ENCODE measurements around the gene IL17B.

The IL17B gene

GRCh38 chr5:149415066-149415967 lies 36.2 kb upstream of the IL17B start:
- no peak for TF ChIP-seq CTCF (IDR thresholded peaks at IDR 0.05; ENCODE audit: control extremely low read depth, extremely low read depth, low read depth, missing control alignments)
- CTCF ChIA-PET: interaction anchor here (1.1 to 2.7 kb wide), 5 partner anchors 8 to 32 kb away, joined by 3 to 9 read pairs (median 5); no protein-coding TSS in a partner anchor
- no peak for DNase-seq (ENCODE audit: extremely low spot score)
- POLR2A ChIA-PET: no interaction called here

- no peak for DNase-seq (ENCODE audit: extremely low spot score)
- no peak for TF ChIP-seq CTCF (IDR thresholded peaks at IDR 0.05; ENCODE audit: control extremely low read depth, extremely low read depth, low read depth, missing control alignments)
- POLR2A ChIA-PET: interaction anchor here (0.6 kb wide), 1 partner anchor 34 kb away, joined by 4 read pairs; no protein-coding TSS in a partner anchor
- CTCF ChIA-PET: interaction anchor here (1.0 to 2.7 kb wide), 4 partner anchors 15 to 106 kb away, joined by 3 to 9 read pairs (median 4); no protein-coding TSS in a partner anchor
These were observed 35.4 kb upstream of the IL17B start for GRCh38 chr5:149414405-149415065.

DNA sequence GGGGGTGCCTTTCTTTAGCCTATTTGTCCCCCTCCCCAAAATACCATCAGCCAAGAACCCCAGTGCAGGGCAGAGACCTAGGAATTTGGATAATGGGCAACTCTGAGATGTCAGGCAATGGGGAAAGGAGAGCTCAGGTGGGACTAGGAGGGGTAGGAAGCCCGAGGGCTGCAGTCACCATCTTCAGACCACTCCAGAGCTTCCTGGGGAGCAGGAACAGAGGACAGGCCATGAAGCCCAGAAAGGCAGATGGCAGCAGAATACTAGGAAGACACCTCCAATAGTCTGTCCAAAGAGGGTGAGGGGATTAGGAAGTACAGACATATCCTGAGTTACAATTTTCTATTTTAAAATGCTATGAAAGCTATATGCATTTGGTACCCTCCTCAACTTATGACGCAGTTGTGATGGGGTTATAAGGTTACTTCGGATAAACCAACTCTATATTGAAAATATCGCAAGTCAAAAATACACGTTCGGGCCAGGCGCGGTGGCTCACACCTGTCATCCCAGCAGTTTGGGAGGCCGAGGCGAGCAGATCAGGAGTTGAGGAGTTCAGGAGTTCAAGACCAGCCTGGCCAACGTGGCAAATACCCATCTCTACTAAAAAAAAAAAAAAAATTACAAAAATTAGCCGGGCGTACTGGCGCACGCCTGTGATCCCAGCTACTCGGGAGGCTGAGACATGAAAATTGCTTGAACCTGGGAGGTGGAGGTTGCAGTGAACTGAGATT lies 34.6 kb upstream of the IL17B start:
- no peak for DNase-seq (ENCODE audit: extremely low spot score)
- no peak for TF ChIP-seq CTCF (IDR thresholded peaks at IDR 0.05; ENCODE audit: control extremely low read depth, extremely low read depth, low read depth, missing control alignments)
- POLR2A ChIA-PET: interaction anchor here (0.6 kb wide), 1 partner anchor 35 kb away, joined by 4 read pairs; no protein-coding TSS in a partner anchor
- CTCF ChIA-PET: interaction anchor here (0.8 to 2.7 kb wide), 8 partner anchors 10 to 105 kb away, joined by 3 to 9 read pairs (median 4); no protein-coding TSS in a partner anchor

GRCh38 chr5:149412783-149413476 lies 33.8 kb upstream of the IL17B start:
- no peak for TF ChIP-seq CTCF (IDR thresholded peaks at IDR 0.05; ENCODE audit: control extremely low read depth, extremely low read depth, low read depth, missing control alignments)
- no peak for DNase-seq (ENCODE audit: extremely low spot score)
- CTCF ChIA-PET: interaction anchor here (0.8 to 2.7 kb wide), 8 partner anchors 10 to 31 kb away, joined by 3 to 9 read pairs (median 4); no protein-coding TSS in a partner anchor
- POLR2A ChIA-PET: no interaction called here

DNA sequence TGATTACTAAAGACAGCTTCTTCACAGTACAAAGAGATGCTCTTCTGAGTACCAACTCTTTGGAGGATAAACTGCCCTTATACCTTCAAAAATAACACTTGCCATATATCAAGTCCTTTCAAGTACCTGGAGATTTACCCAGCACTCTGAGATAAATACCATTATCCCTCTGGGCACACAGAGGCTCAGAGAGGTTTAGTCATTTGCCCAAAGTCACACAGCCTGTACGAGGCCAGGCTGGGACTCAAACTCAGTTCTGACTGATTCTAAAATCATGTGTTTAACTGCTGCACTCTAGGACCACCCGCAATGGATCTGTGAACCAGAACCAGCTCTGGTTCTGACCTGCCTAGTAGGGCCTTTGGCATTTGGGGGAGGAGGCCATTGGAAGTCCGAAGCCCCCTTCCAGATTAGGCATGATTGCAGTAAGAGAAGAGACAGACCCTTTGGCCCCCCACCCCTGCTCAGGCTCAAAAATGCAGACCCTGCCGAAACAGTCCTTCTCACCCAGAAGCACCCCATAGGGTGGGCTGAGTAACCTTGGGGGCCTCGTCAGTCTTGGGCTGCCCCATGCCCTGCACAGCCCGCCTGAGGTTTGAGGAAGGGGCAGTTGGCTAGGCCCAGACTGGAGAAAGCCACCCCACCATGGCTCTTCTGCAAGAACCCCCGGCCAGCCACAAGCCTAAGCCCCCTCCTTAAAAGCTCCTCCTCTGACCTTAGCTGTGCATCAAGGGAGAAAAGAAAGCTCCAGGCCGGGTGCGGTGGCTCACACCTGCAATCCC lies 32.8 kb upstream of the IL17B start:
- no peak for TF ChIP-seq CTCF (IDR thresholded peaks at IDR 0.05; ENCODE audit: control extremely low read depth, extremely low read depth, low read depth, missing control alignments)
- DNase-seq (ENCODE audit: extremely low spot score): no peak
- POLR2A ChIA-PET: interaction anchor here (0.6 kb wide), 1 partner anchor 64 kb away, joined by 3 read pairs; no protein-coding TSS in a partner anchor
- CTCF ChIA-PET: interaction anchor here (0.9 to 2.0 kb wide), 6 partner anchors 20 to 40 kb away, joined by 3 to 9 read pairs (median 4); no protein-coding TSS in a partner anchor

Data from GM10248 (cell line).